ENCODE measurements around the gene PRDM16. TPM values are rescaled to one million over a fixed set of nuclear protein-coding genes. Genes with fewer than 3 reads are reported as not detected.

The PRDM16 gene
- total RNA-seq, 2 experiments from 2014 or later, result not detected

DNA sequence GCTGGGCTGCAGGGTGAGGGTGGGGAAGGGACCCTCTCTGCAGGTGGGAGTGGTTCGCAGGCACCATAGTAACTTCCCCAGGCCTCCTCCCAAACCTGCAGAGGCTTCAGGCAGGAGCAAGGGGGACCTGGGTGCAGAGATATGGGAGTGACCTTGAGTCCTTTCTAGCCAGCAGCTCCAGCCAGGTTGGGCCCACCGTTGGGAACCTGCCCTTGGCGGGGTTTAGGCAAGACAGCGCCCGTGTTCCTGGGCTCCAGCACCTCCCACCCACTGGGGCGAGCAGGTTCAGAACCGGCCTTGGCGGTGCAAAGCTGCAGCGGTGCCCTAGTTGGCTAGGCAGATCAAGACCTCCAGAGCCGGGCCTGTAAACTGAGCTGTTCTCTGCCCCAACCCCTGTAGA is 2.2 kb upstream of the PRDM16 start:
- TF ChIP-seq, protein P1, sequence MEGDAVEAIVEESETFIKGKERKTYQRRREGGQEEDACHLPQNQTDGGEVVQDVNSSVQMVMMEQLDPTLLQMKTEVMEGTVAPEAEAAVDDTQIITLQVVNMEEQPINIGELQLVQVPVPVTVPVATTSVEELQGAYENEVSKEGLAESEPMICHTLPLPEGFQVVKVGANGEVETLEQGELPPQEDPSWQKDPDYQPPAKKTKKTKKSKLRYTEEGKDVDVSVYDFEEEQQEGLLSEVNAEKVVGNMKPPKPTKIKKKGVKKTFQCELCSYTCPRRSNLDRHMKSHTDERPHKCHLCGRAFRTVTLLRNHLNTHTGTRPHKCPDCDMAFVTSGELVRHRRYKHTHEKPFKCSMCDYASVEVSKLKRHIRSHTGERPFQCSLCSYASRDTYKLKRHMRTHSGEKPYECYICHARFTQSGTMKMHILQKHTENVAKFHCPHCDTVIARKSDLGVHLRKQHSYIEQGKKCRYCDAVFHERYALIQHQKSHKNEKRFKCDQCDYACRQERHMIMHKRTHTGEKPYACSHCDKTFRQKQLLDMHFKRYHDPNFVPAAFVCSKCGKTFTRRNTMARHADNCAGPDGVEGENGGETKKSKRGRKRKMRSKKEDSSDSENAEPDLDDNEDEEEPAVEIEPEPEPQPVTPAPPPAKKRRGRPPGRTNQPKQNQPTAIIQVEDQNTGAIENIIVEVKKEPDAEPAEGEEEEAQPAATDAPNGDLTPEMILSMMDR (conservative IDR thresholded peaks at IDR 0.05; ENCODE audit: low read length), result no peak
- no peak for TF ChIP-seq EZH2phosphoT487 (IDR thresholded peaks at IDR 0.05; ENCODE audit: borderline replicate concordance, low read depth, low read length)
- H3K36me3 ChIP-seq (ENCODE audit: insufficient read depth, low read length), result no peaks in the 10 kb centered on the region
- H3K4me3 ChIP-seq (ENCODE audit: low read depth, low read length, poor library complexity, severe bottlenecking), result no peak overlapping the region
- intact Hi-C loops (cut with micrococcal nuclease; ENCODE audit: unreplicated experiment), result no loop called here
- H3K27ac ChIP-seq (ENCODE audit: low read depth, low read length, poor library complexity, severe bottlenecking), result no peak overlapping the region
- H2AFZ ChIP-seq (ENCODE audit: low read length), result no peak overlapping the region
- ChIA-PET CTCF (ENCODE audit: unreplicated experiment) (no interaction called here), POLR2A (no interaction called here)
- H3K4me2 ChIP-seq (ENCODE audit: low read length), result no peak overlapping the region
- DNase-seq (ENCODE audit: low spot score), result no peak
- no peaks in the 10 kb centered on the region for H4K20me1 ChIP-seq (ENCODE audit: insufficient read depth, low read length)
- H3K9me2 ChIP-seq (ENCODE audit: insufficient read depth, low read length), result no peaks in the 10 kb centered on the region
- H3K4me1 ChIP-seq (ENCODE audit: insufficient read depth, low read length, poor library complexity, severe bottlenecking), result no peaks in the 10 kb centered on the region
- no peaks in the 10 kb centered on the region for H3K79me2 ChIP-seq (ENCODE audit: insufficient read depth, low read depth, low read length)
- H3K9me3 ChIP-seq (ENCODE audit: low read length), result no peaks in the 10 kb centered on the region
- no TSS peak for BruUV-seq (replicated peaks)

DNA sequence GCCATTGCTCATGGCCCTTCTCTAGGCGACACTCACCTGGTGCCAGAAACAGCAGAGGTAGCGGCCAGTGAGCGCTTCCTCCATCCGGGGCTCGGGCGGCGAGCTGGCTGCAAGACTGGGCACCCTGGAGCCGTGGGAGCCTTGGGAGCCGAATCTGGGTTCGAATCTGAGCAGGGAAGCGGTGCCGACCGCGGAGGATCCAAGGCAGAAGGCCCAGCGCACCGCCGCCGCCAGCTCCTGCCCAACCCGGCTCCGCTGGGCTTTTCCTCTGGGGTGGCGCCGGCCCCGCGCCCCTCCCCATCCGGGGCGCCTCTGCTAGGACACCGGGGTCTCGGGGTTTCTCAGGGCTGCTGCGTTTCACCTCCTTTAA is 1.7 kb upstream of the PRDM16 start:
- no peak overlapping the region for H3K4me2 ChIP-seq (ENCODE audit: low read length)
- BruUV-seq (replicated peaks), result no TSS peak

More for the DNA sequence above, 1.7 kb upstream of the PRDM16 start:
- Histone ChIP-seq H3K9me3 (ENCODE audit: low read length) (no peaks in the 10 kb centered on the region), H4K20me1 (ENCODE audit: insufficient read depth, low read length) (no peaks in the 10 kb centered on the region), H2AFZ (ENCODE audit: low read length) (no peak overlapping the region), H3K9me2 (ENCODE audit: insufficient read depth, low read length) (no peaks in the 10 kb centered on the region), H3K36me3 (ENCODE audit: insufficient read depth, low read length) (no peaks in the 10 kb centered on the region), H3K4me1 (ENCODE audit: insufficient read depth, low read length, poor library complexity, severe bottlenecking) (no peaks in the 10 kb centered on the region), H3K79me2 (ENCODE audit: insufficient read depth, low read depth, low read length) (no peaks in the 10 kb centered on the region), H3K27ac (ENCODE audit: low read depth, low read length, poor library complexity, severe bottlenecking) (no peak overlapping the region), H3K4me3 (ENCODE audit: low read depth, low read length, poor library complexity, severe bottlenecking) (no peak overlapping the region)
- no peak for DNase-seq (ENCODE audit: low spot score)
- intact Hi-C loops (cut with micrococcal nuclease; ENCODE audit: unreplicated experiment), result no loop called here
- TF ChIP-seq, protein P1 (conservative IDR thresholded peaks at IDR 0.05; ENCODE audit: low read length), result no peak
- TF ChIP-seq EZH2phosphoT487 (IDR thresholded peaks at IDR 0.05; ENCODE audit: borderline replicate concordance, low read depth, low read length), result no peak
- ChIA-PET CTCF (ENCODE audit: unreplicated experiment) (no interaction called here), POLR2A (no interaction called here)
